OCI-LY1 (cell line): ENCODE data around the gene MBOAT1.

Experiments
- H2AFZ ChIP-seq: fragments of 200-600 bp; sonication (generic), shearing (Covaris generic); 2 replicates; pipeline ENCODE4 v1.6.0; 2014; ENCODE audit warnings: antibody characterized with exemption, mild to moderate bottlenecking, low read length
- H3F3A ChIP-seq: fragments of 200-600 bp; sonication (generic), shearing (Covaris generic); 2 replicates; pipeline ENCODE4 v1.6.0; 2014; ENCODE audit warnings: mild to moderate bottlenecking, antibody characterized with exemption, low read length, moderate library complexity; ENCODE audit not compliant: insufficient read depth
- H3K27ac ChIP-seq: fragments of 200-600 bp; sonication (generic); 2 replicates; pipeline ENCODE4 v1.5.1; 2014; ENCODE audit warnings: low read length, mixed run types, mild to moderate bottlenecking, low read depth; ENCODE audit not compliant: poor library complexity, severe bottlenecking
- H3K27me3 ChIP-seq: fragments of 200-600 bp; sonication (generic); 2 replicates; pipeline ENCODE4 v1.6.0; 2014; ENCODE audit warnings: antibody characterized with exemption, mild to moderate bottlenecking, low read length, moderate library complexity; ENCODE audit not compliant: insufficient read depth
- H3K36me3 ChIP-seq: fragments of 200-600 bp; sonication (generic); 2 replicates; pipeline ENCODE4 v1.6.1; 2014; ENCODE audit warnings: mild to moderate bottlenecking, antibody characterized with exemption, low read length, moderate library complexity, mixed read lengths; ENCODE audit not compliant: insufficient read depth
- H3K4me1 ChIP-seq: fragments of 200-600 bp; sonication (generic); 2 replicates; pipeline ENCODE4 v1.5.1; 2014; ENCODE audit warnings: mild to moderate bottlenecking, low read length, moderate library complexity; ENCODE audit not compliant: insufficient read depth, severe bottlenecking
- H3K4me2 ChIP-seq: fragments of 200-600 bp; sonication (generic), shearing (Covaris generic); 2 replicates; pipeline ENCODE4 v1.6.1; 2014; ENCODE audit warnings: low read length
- H3K4me3 ChIP-seq: fragments of 200-600 bp; sonication (generic); 2 replicates; pipeline ENCODE4 v1.5.1; 2014; ENCODE audit warnings: low read length, low read depth, mild to moderate bottlenecking, mixed read lengths; ENCODE audit not compliant: poor library complexity, severe bottlenecking
- H3K79me2 ChIP-seq: fragments of 200-600 bp; shearing (Covaris generic); 2 replicates; pipeline ENCODE4 v1.6.1; 2016; ENCODE audit warnings: mixed run types, low read length, mixed read lengths; ENCODE audit not compliant: insufficient read depth
- H3K9ac ChIP-seq: fragments of 200-600 bp; sonication (generic), shearing (Covaris generic); 2 replicates; pipeline ENCODE4 v1.6.1; 2014; ENCODE audit warnings: mild to moderate bottlenecking, low read length, mixed read lengths
- H3K9me2 ChIP-seq: fragments of 200-600 bp; sonication (generic), shearing (Covaris generic); 2 replicates; pipeline ENCODE4 v1.6.1; 2014; ENCODE audit warnings: low read depth, mild to moderate bottlenecking, low read length, mixed read lengths
- H3K9me3 ChIP-seq: fragments of 200-600 bp; shearing (Covaris generic); 2 replicates; pipeline ENCODE4 v1.6.1; 2014; ENCODE audit warnings: low read length, mixed read lengths
- H4K20me1 ChIP-seq: fragments of 200-600 bp; sonication (generic), shearing (Covaris generic); 2 replicates; pipeline ENCODE4 v1.6.0; 2016; ENCODE audit warnings: mild to moderate bottlenecking, low read length; ENCODE audit not compliant: insufficient read depth
- CTCF ChIP-seq: fragments of 200-600 bp; sonication (generic), shearing (Covaris generic); IDR thresholded peaks from 2 replicates; pipeline ENCODE4 v1.5.1; 2017; ENCODE audit warnings: mild to moderate bottlenecking, antibody characterized with exemption, low read length, moderate library complexity, mixed read lengths
- EZH2 ChIP-seq: fragments of 200-600 bp; sonication (generic), shearing (Covaris generic); IDR thresholded peaks from 2 replicates; pipeline ENCODE4 v1.8.0; 2017; ENCODE audit warnings: borderline replicate concordance, mixed run types, mild to moderate bottlenecking, antibody characterized with exemption, low read length, moderate library complexity, mixed read lengths

Gene MBOAT1

GRCh38 chr6:20217324-20217855 is 5.1 kb upstream of the MBOAT1 start:
- no peak overlapping the region for H2AFZ ChIP-seq
- no peak for TF ChIP-seq EZH2
- no peak for TF ChIP-seq CTCF
- H3K36me3 ChIP-seq = no peaks in the 10 kb centered on the region
- H4K20me1 ChIP-seq = no peaks in the 10 kb centered on the region
- H3K4me2 ChIP-seq = no peak overlapping the region
- H3K27me3 ChIP-seq = no peaks in the 10 kb centered on the region
- no peak overlapping the region for H3K9ac ChIP-seq
- H3K9me3 ChIP-seq = no peaks in the 10 kb centered on the region
- no peak overlapping the region for H3K27ac ChIP-seq
- no peaks in the 10 kb centered on the region for H3K9me2 ChIP-seq
- no peak overlapping the region for H3K4me3 ChIP-seq
- H3K4me1 ChIP-seq = no peaks in the 10 kb centered on the region
- H3K79me2 ChIP-seq = no peaks in the 10 kb centered on the region
- H3F3A ChIP-seq = no peaks in the 10 kb centered on the region

GRCh38 chr6:20215310-20215709 is 3.0 kb upstream of the MBOAT1 start:
- no peaks in the 10 kb centered on the region for H3F3A ChIP-seq
- no peaks in the 10 kb centered on the region for H3K4me1 ChIP-seq
- no peak overlapping the region for H3K4me2 ChIP-seq
- H2AFZ ChIP-seq = no peak overlapping the region
- no peaks in the 10 kb centered on the region for H3K9me2 ChIP-seq
- no peaks in the 10 kb centered on the region for H3K79me2 ChIP-seq
- H3K36me3 ChIP-seq = no peaks in the 10 kb centered on the region
- no peak for TF ChIP-seq EZH2
- TF ChIP-seq CTCF = no peak
- no peaks in the 10 kb centered on the region for H3K27me3 ChIP-seq
- no peak overlapping the region for H3K9ac ChIP-seq
- H3K27ac ChIP-seq = no peak overlapping the region
- H3K9me3 ChIP-seq = no peaks in the 10 kb centered on the region
- H4K20me1 ChIP-seq = no peaks in the 10 kb centered on the region
- no peak overlapping the region for H3K4me3 ChIP-seq

- H4K20me1 ChIP-seq = no peaks in the 10 kb centered on the region
- peak overlapping the region; percentile 62; the same call in 1 of the 2 replicates for H3K4me2 ChIP-seq
- no peaks in the 10 kb centered on the region for H3K27me3 ChIP-seq
- H3F3A ChIP-seq = no peaks in the 10 kb centered on the region
- H3K27ac ChIP-seq = no peak overlapping the region
- H3K4me3 ChIP-seq = peak overlapping the region; percentile 46
- no peak for TF ChIP-seq CTCF
- no peak for TF ChIP-seq EZH2
- H3K4me1 ChIP-seq = no peaks in the 10 kb centered on the region
- H3K9ac ChIP-seq = no peak overlapping the region
- H3K9me2 ChIP-seq = no peaks in the 10 kb centered on the region
- H3K79me2 ChIP-seq = no peaks in the 10 kb centered on the region
- no peak overlapping the region for H2AFZ ChIP-seq
- H3K36me3 ChIP-seq = no peaks in the 10 kb centered on the region
- H3K9me3 ChIP-seq = no peaks in the 10 kb centered on the region
These were observed 1.1 kb upstream of the MBOAT1 start for GRCh38 chr6:20213271-20213798.
